Vagina (tissue), 2 donors: ENCODE data around the gene WASF1.
A peak's percentile ranks its signal among the peaks of the same experiment; 100 is the strongest.

Source experiments
- CTCF ChIP-seq, 3 experiments: fragments of 450-650 bp in 2 of 3; fragments of 200-600 bp in 1 of 3; sonication (generic) in 1 of 3; IDR thresholded peaks; one replicate each; pipeline ENCODE4 v1.5.1; 2017 to 2019; ENCODE audit warnings: antibody characterized with exemption in 3 of 3, mild to moderate bottlenecking in 2 of 3, moderate library complexity in 2 of 3
- POLR2A ChIP-seq, 2 donors: fragments of 450-650 bp; IDR thresholded peaks; one replicate each; pipeline ENCODE4 v1.6.1; 2017; ENCODE audit warnings: antibody characterized with exemption in 2 of 2, mild to moderate bottlenecking in 2 of 2, moderate library complexity in 2 of 2

- TF ChIP-seq CTCF (IDR thresholded peaks at IDR 0.05) (no peak), POLR2A (IDR thresholded peaks at IDR 0.05) (peak in 1 of 2 donors; percentile 48)
Observed at GRCh38 chr6:110179406-110180227, at the start of gene WASF1.
